NOMO-1 (cell line): ENCODE data around the gene MBLAC1.
"Not testable (repeated sequence)": the region's sequence is repeated elsewhere in the genome, so short reads cannot be mapped to it uniquely, and the experiment has no call there.

ENCODE experiments used
- DNase-seq, 2 experiments: peaks; one replicate each; lab custom pipeline; 2025; ENCODE audit not compliant: unreplicated experiment in 2 of 2; lab: John Stamatoyannopoulos, UW

Gene MBLAC1

DNA sequence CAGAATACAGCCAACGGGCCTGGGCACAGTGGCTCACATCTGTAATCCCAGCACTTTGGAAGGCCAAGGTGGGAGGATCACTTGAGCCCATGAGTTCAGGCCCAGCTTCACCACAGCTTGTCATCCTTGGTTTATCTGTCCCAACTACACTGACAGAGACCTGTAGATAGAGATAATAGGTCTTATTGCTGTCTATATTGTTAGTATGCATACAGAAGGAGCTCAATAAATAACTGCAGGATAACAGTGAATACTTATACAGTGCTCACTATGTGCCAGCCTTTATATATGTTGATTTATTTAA is 6.1 kb upstream of the MBLAC1 start:
- no peak for DNase-seq

- DNase-seq = no peak
These were observed 4.7 kb upstream of the MBLAC1 start for GRCh38 chr7:100122067-100122466.

- DNase-seq = no peak
These were observed 4.2 kb upstream of the MBLAC1 start for GRCh38 chr7:100122568-100122967.

GRCh38 chr7:100124301-100125230 is 2.2 kb upstream of the MBLAC1 start:
- no peak for DNase-seq

DNA sequence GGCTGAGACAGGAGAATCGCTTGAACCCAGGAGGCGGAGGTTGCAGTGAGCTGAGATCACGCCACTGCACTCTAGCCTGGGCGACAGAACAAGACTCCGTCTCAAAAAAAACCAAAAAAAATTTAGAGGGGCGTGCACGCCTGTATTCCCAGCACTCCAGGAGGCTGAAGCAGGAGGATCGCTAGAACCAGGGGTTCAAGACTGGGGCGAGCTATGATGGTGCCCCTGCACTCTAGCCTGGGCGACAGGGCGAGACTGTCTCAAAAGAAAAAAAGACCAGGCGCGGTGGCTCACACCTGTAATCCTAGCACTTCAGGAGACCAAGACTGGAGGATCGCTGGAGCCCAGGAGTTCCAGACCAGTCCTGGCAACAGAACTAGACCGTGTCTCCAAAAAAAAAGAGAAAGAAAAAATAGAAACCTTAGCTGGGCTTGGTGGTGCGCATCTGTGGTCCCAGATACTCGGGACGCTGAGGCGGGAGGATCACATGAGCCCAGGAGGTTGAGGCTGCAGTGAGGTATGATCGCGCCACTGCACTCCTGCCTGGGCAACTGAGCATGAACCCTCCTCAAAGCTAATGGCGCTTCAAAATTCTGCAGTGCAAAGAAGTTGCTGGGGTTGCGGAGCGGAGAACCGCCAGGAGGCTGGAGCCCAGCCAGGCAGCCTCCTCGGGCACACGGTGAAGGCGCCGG is 382 bp upstream of the MBLAC1 start:
- DNase-seq = no peak

DNA sequence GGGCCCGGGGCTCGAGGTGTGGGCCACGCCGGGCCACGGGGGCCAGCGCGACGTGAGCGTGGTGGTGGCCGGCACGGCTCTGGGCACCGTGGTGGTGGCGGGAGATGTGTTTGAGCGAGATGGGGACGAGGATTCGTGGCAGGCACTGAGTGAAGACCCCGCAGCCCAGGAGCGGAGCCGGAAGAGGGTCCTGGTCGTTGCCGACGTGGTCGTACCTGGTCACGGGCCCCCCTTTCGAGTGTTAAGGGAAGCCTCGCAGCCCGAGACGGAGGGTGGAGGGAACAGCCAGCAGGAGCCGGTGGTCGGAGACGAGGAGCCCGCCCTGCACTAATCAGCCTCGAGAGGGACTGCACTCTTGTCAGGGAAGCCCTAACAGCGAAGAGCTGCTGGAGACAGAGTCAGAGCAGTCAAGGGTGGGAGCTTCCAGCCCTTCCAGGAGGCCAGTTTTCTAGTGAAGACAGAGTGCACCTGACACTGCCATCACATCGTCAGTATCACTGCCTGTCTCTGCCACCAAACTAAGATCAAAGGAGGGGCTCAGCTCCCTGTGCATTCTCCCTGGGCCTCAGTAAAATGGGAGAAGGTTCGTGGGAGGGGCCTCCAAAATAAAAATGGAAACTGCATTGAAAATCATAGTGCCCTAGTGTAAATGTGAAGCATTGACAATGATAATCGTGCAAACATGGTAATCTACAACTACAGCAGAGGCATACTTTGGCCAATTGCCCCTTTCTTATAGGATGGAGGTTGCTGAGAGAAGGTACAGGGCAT is 1.3 kb downstream of the MBLAC1 start:
- DNase-seq = peak; percentile 11 to 40

DNA sequence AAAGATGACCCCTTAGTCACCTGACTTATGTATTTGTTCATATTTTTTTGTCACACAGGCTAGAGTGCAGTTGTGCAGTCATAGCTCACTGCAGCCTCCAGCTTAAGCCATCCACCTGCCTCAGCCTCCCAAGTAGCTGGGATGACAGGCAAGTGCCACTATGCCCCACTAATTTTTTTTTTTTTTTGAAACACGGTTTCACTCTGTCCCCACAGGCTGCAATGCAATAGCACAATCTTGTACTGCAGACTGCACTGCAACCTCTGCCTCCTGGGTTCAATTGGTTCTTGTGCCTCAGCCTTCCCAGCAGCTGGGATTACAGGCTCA is 1.8 kb downstream of the MBLAC1 start:
- no peak for DNase-seq

DNA sequence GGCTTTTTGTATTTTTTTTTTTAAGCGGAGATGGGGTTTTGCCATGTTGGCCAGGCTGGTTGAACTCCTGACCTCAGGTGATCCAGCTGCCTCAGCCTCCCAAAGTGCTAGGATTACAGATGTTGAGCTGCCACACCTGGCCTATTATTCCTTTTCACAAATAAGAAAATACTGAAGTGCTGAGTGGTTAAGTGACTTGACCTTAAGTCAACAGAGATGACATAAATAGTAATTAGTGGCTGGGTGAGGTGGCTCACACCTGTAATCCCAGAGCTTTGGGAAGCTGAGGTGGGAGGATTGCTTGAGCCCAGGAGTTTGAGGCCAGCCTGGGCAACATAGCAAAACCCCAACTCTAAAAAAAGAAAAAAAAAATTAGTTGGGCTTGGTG is 3.4 kb downstream of the MBLAC1 start:
- not testable (repeated sequence) for DNase-seq

- DNase-seq = peak; percentile 74 to 77
These were observed 4.1 kb downstream of the MBLAC1 start for GRCh38 chr7:100130608-100131453.

- no peak for DNase-seq
These were observed 5.4 kb downstream of the MBLAC1 start for GRCh38 chr7:100132126-100132525.

- peak; percentile 65 to 75 for DNase-seq
These were observed 6.0 kb downstream of the MBLAC1 start for GRCh38 chr7:100132697-100133151.

DNA sequence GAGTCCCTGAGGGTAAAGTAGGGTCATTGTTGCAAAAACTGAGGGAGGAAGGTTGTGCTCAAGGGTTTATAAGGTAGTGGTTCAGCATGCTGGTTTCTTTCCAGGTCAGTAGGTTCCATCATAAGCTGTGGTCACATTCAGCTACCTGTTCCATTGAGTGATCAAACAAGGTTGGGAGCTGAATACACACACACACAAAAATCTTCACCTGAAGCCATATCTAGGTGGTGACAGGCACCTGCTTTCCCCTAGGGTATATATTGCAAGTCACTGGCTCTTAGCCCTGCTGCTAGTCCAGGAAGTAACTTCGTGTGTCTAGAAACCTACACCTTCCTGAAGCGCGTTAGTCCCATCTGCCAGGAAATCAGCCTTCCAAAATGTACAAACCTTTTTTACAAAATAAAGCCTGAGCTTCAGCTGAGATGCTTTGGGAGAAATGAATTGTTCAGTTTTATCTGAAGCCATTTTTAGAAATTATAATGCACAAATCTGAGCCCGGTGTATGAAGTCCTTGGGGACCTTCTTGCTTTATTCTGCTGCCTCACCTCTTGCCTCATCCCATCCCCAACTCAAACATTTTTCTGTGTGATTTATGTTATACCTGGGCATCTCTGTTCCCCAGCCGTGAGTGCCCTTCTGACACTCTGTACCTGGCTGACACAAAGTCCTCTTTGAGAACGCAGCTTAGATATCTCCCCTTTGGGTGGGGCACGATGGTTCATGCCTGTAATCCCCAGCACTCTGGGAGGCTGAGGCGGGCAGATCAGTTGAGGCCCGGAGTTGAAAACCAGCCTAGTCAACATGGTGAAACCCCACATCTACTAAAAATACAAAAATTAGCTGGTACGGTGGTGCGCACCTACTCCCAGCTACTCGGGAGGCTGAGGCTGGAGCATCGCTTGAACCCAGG is 11.3 kb downstream of the MBLAC1 start:
- DNase-seq = no peak

- peak; percentile 90 to 91 for DNase-seq
These were observed 14.8 kb downstream of the MBLAC1 start for GRCh38 chr7:100141555-100141949.

DNA sequence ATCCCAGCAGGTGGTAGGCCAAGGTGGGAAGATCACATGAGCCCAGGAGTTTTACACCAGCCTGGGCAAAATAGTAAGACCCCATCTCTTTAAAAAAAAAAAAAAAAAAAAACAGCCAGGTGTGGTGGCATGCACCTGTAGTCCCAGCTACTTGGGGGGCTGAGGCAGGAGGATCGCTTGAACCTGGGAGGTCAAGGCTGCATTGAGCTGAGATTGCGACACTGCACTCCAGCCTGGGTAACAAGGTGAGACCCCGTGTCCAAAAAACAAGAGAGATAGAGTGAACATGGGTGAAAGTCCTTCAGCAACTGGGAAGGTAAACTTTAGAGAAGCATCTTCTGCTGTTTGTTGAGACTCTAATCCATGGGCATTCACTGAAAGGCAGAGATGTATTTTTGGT is 15.7 kb downstream of the MBLAC1 start:
- DNase-seq = no peak

- DNase-seq = peak in 1 of 2 experiments; percentile 37
These were observed 19.6 kb downstream of the MBLAC1 start for GRCh38 chr7:100146350-100146749.

DNA sequence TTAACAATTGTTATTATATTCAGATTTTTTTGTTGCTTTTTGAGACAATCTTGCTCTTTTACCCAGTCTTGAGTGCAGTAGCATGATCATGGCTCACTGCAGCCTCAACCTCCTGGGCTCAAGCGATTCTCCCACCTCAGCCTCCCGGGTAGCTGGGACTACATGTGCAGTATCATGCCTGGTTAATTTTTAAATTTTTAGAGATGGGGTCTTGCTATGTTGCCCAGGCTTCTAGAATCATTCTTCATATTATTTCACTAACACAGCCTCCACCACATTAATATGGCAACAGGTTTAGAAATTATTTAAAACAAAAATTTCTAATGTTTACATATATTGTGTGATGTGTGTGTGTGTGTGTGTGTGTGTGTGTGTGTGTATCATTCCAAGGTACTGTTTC is 20.5 kb downstream of the MBLAC1 start:
- no peak for DNase-seq

GRCh38 chr7:100148225-100148558 is 21.4 kb downstream of the MBLAC1 start:
- DNase-seq = no peak

DNA sequence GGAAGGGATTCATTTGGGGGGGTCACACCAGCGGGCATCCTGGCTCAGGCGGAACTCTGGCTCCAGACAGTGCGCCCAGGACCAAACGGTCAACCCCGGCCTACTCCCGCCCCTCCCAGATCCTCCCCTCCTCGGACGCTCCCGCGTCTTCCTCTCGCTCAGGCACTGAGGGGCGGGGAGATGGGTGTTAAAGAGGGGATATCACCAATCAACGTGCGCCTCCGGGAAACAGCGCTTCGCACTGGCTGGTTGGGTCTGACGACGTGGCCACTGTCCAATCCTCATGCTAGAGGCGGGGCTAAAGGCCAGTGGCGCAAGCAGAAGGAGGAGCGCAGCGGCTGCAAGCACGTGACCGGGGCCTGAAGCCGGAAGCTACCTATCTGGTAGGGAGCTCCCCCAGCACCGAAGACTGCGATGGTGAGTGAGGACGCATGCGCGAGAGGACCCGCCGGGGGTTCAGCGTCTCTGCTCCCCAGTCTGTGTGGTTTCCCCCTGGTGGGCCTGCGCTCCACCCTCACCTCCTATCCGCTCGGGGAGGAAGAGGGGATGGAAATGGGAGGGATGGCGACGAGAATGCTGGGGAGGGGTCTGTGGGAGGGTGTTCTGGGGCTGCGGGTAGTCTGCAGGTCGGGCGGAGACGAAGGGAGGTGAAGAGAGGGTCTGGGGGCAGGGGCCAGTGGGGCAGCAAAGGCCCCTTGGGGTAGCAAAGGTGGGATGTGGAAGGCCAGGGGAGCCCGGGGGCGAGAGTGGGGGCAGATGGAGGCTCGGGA is 22.0 kb downstream of the MBLAC1 start, which contains the start of gene LAMTOR4:
LAMTOR4 (plus strand) TSS at position 360 of the 770 bp plus-strand sequence; CDS start at position 415, 55 bp downstream.
- peak; percentile 100 for DNase-seq

GRCh38 chr7:100152404-100152803 is 25.6 kb downstream of the MBLAC1 start:
- peak; percentile 88 to 97 for DNase-seq
